Measurements from ENCODE around the gene DUSP14. TPM values are rescaled to one million over a fixed set of nuclear protein-coding genes. Genes with fewer than 3 reads are reported as not detected.

Gene DUSP14
- total and polyA plus RNA-seq, 2 of the 13 experiments (the other 11 are each of a cell fraction or from before 2014, with no cell fraction given), result 33.5 to 39.8 TPM

DNA sequence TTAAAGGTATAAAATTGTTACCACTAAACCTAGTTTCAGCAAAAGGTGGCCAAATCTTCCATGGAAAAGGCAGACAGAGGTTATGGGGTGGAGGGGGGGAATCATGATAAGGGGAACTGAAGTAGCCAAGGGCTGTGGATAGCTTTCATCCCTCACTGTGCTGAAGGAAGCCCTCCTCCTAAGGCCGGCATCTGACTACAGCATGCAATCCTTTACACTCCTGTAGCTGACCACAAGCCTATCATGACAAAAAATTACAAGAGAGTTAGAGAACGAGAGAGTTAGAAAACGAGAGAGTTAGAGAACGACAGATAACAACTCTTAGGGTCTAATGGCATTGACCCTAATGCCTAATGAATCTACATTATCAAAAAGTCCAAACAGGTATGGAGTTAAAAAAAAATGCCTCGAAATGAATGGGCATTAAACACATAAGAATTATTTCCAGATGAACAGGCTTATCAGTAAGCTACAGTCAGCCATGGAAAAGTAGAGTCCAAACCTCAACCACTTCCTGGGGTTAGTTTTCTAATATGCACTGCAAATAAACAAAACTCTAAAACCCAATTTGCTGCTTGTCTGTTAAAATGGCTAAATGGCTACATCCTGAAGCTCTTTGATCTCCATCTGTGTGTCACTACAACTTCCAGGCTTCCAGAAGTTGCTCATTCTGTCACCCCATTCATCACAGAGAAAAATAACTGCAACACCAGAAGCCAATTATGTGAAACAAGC is 29.7 kb downstream of the DUSP14 start (continued):
- TF ChIP-seq ZNF367 (CRISPR knock-in tag; IDR thresholded peaks at IDR 0.05; ENCODE audit: borderline replicate concordance), result no peak

DNA sequence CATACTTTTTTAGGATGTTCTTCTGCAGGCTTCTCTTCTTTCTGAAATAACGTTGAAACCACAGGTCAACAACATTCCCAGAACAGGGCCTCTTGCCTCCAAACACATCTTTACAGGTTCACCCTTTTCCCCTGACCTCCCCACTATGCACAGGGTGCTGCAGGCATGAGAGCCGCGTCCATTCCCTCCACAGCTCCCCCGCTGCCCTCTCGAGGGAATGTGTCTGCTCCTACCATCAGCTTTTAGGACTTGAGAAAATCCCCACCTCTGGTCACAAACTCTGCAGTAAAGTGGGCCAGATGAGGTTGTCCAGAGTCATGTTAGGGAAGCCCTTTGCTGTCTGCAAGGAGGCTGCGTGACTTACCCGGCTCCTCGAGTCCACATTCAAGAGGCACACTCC is 30.5 kb downstream of the DUSP14 start:
- DNase-seq (ENCODE audit: low spot score), result no peak
- peaks cover 5 to 46% of the 10 kb centered on the region in 2 experiments for H3K36me3 ChIP-seq (replicated peaks in 1 of 2; ENCODE audit: control insufficient read depth in 1 of 2, insufficient read depth in 2 of 2, low read length in 2 of 2)

DNA sequence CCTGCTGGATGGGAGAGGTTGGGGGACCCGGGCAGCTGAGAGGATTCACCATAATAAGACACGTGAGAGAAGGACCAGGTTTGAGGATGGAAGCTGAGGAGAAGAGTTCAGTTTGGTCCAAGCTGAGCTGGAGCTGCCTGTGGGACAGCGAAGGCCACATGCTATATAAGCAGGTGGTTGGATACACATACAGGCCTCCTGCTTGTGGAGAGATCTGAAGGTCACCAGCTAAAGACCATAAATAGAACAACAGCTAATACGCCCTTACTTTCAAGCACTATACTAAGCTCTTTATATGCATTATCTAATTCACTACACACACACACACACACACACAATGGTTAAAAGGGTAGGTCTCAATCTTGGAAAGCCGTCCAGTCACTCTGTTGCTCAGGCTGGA is 32.1 kb downstream of the DUSP14 start:
- FAIRE-seq (no peak), DNase-seq (ENCODE audit: low spot score) (no peak), ATAC-seq (no peak)
- no peaks in the 10 kb centered on the region for H3K27me3 ChIP-seq (ENCODE audit: control insufficient read depth in 1 of 2, insufficient read depth in 2 of 2, low read length in 2 of 2)
- intact Hi-C loops (cut with micrococcal nuclease; ENCODE audit: unreplicated experiment) (loop anchor here (10.0 kb wide), 1 partner anchor 253 kb away; no protein-coding TSS in a partner anchor), in situ Hi-C loops (cut with HindIII; ENCODE audit: extremely low pct_ligation_motif_present, low pct_unique_long_range_greater_than_20kb) (no loop called here)
- H3K79me2 ChIP-seq (ENCODE audit: insufficient read depth, low read length), result no peaks in the 10 kb centered on the region
- H2AFZ ChIP-seq (ENCODE audit: low read length), result no peak overlapping the region
- no peak overlapping the region for H3K4me3 ChIP-seq (replicated peaks in 1 of 3; ENCODE audit: insufficient read depth in 1 of 3, low read depth in 2 of 3, low read length in 3 of 3)
- ChIA-PET CTCF (ENCODE audit: low intra/inter-chr PET ratio, low total read pairs) (no interaction called here), POLR2A (no interaction called here)
- no peak overlapping the region for H3K27ac ChIP-seq (ENCODE audit: extremely low read length, insufficient read depth, low read length)
- no peak overlapping the region for H3K9ac ChIP-seq (ENCODE audit: insufficient read depth, low read depth, low read length)
- WGBS (ENCODE audit: low lambda C conversion rate), result 100% methylated on average over 5 of the region's 5 CpGs
- H3K36me3 ChIP-seq (replicated peaks in 1 of 2; ENCODE audit: control insufficient read depth in 1 of 2, insufficient read depth in 2 of 2, low read length in 2 of 2), result peaks cover 5 to 46% of the 10 kb centered on the region in 2 experiments
- no peaks in the 10 kb centered on the region for H3K9me3 ChIP-seq (ENCODE audit: low read length)
- no peak overlapping the region for H3K4me2 ChIP-seq (ENCODE audit: low read depth, low read length)
- H4K20me1 ChIP-seq (ENCODE audit: insufficient read depth, low read length), result no peaks in the 10 kb centered on the region
- no TSS peak for BruUV-seq (replicated peaks)
- H3K4me1 ChIP-seq (ENCODE audit: insufficient read depth, low read length), result no peaks in the 10 kb centered on the region
- TF ChIP-seq SIX1 (CRISPR knock-in tag; IDR thresholded peaks at IDR 0.05; ENCODE audit: borderline replicate concordance) (no peak), ZKSCAN5 (CRISPR knock-in tag; IDR thresholded peaks at IDR 0.05) (no peak), CCAR2 (optimal IDR thresholded peaks at IDR 0.05; ENCODE audit: low read depth, low read length) (no peak), EHMT2 (IDR thresholded peaks at IDR 0.05; ENCODE audit: borderline replicate concordance, low read depth, low read length) (no peak), KDM5A (IDR thresholded peaks at IDR 0.05; ENCODE audit: borderline replicate concordance, low read length) (no peak), ESRRA (CRISPR knock-in tag; IDR thresholded peaks at IDR 0.05; ENCODE audit: low read depth) (no peak), ZNF775 (CRISPR knock-in tag; IDR thresholded peaks at IDR 0.05; ENCODE audit: borderline replicate concordance) (no peak), U2AF1 (optimal IDR thresholded peaks at IDR 0.05; ENCODE audit: low read depth, low read length) (no peak), HDAC2 (CRISPR knock-in tag; IDR thresholded peaks at IDR 0.05) (no peak)
- TF ChIP-seq, protein P1, sequence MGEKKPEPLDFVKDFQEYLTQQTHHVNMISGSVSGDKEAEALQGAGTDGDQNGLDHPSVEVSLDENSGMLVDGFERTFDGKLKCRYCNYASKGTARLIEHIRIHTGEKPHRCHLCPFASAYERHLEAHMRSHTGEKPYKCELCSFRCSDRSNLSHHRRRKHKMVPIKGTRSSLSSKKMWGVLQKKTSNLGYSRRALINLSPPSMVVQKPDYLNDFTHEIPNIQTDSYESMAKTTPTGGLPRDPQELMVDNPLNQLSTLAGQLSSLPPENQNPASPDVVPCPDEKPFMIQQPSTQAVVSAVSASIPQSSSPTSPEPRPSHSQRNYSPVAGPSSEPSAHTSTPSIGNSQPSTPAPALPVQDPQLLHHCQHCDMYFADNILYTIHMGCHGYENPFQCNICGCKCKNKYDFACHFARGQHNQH (CRISPR knock-in tag; IDR thresholded peaks at IDR 0.05), result no peak

More for the DNA sequence above, 30.5 kb downstream of the DUSP14 start:
- H3K79me2 ChIP-seq (ENCODE audit: insufficient read depth, low read length), result no peaks in the 10 kb centered on the region
- ChIA-PET CTCF (ENCODE audit: low intra/inter-chr PET ratio, low total read pairs) (no interaction called here), POLR2A (no interaction called here)
- TF ChIP-seq, protein P2, sequence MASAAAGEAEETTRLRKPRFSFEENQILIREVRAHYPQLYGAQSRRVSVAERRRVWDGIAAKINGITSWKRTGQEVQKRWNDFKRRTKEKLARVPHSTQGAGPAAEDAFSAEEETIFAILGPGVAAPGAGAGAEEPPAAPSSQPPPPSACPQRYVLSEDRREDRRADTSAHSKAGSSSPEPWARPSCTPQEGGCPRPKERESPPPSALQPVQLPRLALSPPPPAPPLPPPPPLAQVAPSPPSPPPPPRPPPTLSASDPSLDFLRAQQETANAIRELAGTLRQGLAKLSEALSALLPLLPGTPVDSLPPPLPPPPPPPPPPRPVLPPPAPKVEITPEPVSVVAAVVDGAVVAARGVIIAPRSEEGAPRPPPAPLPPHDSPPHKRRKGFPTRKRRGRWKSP (CRISPR knock-in tag; IDR thresholded peaks at IDR 0.05), result no peak
- in situ Hi-C loops (cut with HindIII; ENCODE audit: extremely low pct_ligation_motif_present, low pct_unique_long_range_greater_than_20kb), result no loop called here
- H3K9me3 ChIP-seq (ENCODE audit: low read length), result no peaks in the 10 kb centered on the region
- no TSS peak for BruUV-seq (replicated peaks)
- H3K4me2 ChIP-seq (ENCODE audit: low read depth, low read length), result no peak overlapping the region
- intact Hi-C loops (cut with micrococcal nuclease; ENCODE audit: unreplicated experiment), result loop anchor here (10.0 kb wide), 1 partner anchor 255 kb away; no protein-coding TSS in a partner anchor
- ATAC-seq, result no peak
- no peak overlapping the region for H3K27ac ChIP-seq (ENCODE audit: extremely low read length, insufficient read depth, low read length)
- no peaks in the 10 kb centered on the region for H4K20me1 ChIP-seq (ENCODE audit: insufficient read depth, low read length)
- H3K9ac ChIP-seq (ENCODE audit: insufficient read depth, low read depth, low read length), result no peak overlapping the region
- FAIRE-seq, result no peak
- H3K4me3 ChIP-seq (replicated peaks in 1 of 3; ENCODE audit: insufficient read depth in 1 of 3, low read depth in 2 of 3, low read length in 3 of 3), result no peak overlapping the region
- no peak overlapping the region for H2AFZ ChIP-seq (ENCODE audit: low read length)
- no peaks in the 10 kb centered on the region for H3K4me1 ChIP-seq (ENCODE audit: insufficient read depth, low read length)
- WGBS (ENCODE audit: low lambda C conversion rate), result 93% methylated on average over 8 of the region's 8 CpGs
- no peaks in the 10 kb centered on the region for H3K27me3 ChIP-seq (ENCODE audit: control insufficient read depth in 1 of 2, insufficient read depth in 2 of 2, low read length in 2 of 2)

Data from HepG2 (cell line).